ENCODE data around the gene ECHS1. TPM values are rescaled to one million over a fixed set of nuclear protein-coding genes. Genes with fewer than 3 reads are reported as not detected.
A peak's percentile ranks its signal among the peaks of the same experiment; 100 is the strongest.
"Not testable (repeated sequence)": the region's sequence is repeated elsewhere in the genome, so short reads cannot be mapped to it uniquely, and the experiment has no call there.

The ECHS1 gene
- polyA plus RNA-seq, 2 of the 4 experiments (the other 2 are of a cell fraction) = 66.7 to 133 TPM

DNA sequence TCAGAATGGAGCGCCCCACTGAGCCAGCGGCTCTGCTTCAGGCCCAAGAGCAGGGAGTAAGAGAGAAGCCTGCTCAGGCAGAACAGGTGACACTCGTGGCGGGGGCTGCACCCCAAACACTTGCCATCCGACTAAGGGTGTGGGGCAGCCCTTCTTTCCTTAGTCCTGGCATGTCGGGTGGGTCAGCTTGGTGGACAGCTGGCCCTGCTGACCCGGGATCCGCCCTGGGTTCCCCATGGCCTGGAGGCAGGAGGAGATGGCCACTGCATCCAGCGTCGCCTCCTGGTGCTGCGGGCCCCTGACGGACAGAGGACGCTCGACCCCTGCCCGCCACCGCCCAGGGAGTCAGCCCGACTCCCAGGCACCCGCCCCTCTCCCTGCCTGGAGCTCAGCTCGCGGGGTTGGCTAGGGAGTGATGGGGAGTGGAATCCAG lies 4.7 kb upstream of the ECHS1 start (continued):
- TF ChIP-seq CEBPB (IDR thresholded peaks at IDR 0.05) (no peak), KDM1A (IDR thresholded peaks at IDR 0.05; ENCODE audit: low read depth) (no peak), CHD2 (IDR thresholded peaks at IDR 0.05; ENCODE audit: low read length, partially characterized antibody) (no peak)

GRCh38 chr10:133377025-133377817 lies 4.1 kb upstream of the ECHS1 start:
- CTCF ChIA-PET = interaction anchor here (1.7 to 2.3 kb wide), 3 partner anchors 16 to 59 kb away, joined by 5 to 15 read pairs (median 6); no protein-coding TSS in a partner anchor
- H3K4me2 ChIP-seq = peak overlapping the region; percentile 93; the same call in 2 of the 3 replicates

GRCh38 chr10:133376183-133376582 lies 3.0 kb upstream of the ECHS1 start:
- H3K9me3 ChIP-seq; H3K27ac ChIP-seq; DNase-seq (ENCODE audit: low read depth in 1 of 2, low spot score in 1 of 2); ATAC-seq; POLR2A ChIA-PET; FAIRE-seq; H3K4me3 ChIP-seq; H3K4me2 ChIP-seq: not testable (repeated sequence)
- WGBS (ENCODE audit: missing lambda C conversion rate) = 79% methylated on average over 5 of the region's 5 CpGs
- CTCF ChIA-PET = interaction anchor here (1.7 to 1.8 kb wide), 2 partner anchors 17 to 58 kb away, joined by 5 to 6 read pairs; no protein-coding TSS in a partner anchor
- H3K4me1 ChIP-seq = peaks cover 17% of the 10 kb centered on the region; the same call in 2 of the 3 replicates

More at GRCh38 chr10:133377025-133377817, 4.1 kb upstream of the ECHS1 start:
- TF ChIP-seq, protein P1, sequence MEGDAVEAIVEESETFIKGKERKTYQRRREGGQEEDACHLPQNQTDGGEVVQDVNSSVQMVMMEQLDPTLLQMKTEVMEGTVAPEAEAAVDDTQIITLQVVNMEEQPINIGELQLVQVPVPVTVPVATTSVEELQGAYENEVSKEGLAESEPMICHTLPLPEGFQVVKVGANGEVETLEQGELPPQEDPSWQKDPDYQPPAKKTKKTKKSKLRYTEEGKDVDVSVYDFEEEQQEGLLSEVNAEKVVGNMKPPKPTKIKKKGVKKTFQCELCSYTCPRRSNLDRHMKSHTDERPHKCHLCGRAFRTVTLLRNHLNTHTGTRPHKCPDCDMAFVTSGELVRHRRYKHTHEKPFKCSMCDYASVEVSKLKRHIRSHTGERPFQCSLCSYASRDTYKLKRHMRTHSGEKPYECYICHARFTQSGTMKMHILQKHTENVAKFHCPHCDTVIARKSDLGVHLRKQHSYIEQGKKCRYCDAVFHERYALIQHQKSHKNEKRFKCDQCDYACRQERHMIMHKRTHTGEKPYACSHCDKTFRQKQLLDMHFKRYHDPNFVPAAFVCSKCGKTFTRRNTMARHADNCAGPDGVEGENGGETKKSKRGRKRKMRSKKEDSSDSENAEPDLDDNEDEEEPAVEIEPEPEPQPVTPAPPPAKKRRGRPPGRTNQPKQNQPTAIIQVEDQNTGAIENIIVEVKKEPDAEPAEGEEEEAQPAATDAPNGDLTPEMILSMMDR (IDR thresholded peaks at IDR 0.05) = no peak
- no peak for TF ChIP-seq NPAS2 (CRISPR knock-in tag; IDR thresholded peaks at IDR 0.05; ENCODE audit: borderline replicate concordance)
- TF ChIP-seq ZFP36 (IDR thresholded peaks at IDR 0.05; ENCODE audit: borderline replicate concordance, partially characterized antibody) = no peak
- no peak for TF ChIP-seq EHMT2 (IDR thresholded peaks at IDR 0.05; ENCODE audit: low read depth)
- TF ChIP-seq ZC3H11A (IDR thresholded peaks at IDR 0.05) = no peak
- TF ChIP-seq ZSCAN20 (CRISPR knock-in tag; IDR thresholded peaks at IDR 0.05) = no peak
- no peaks in the 10 kb centered on the region for H3K9me3 ChIP-seq
- no peak for FAIRE-seq
- H3K4me1 ChIP-seq = peaks cover 12% of the 10 kb centered on the region; the same call in 2 of the 3 replicates
- POLR2A ChIA-PET = no interaction called here
- 91% methylated on average over 30 of the region's 30 CpGs for WGBS (ENCODE audit: missing lambda C conversion rate)
- H3K27ac ChIP-seq = peak overlapping the region in 1 of 2 experiments; percentile 92; a peak in 2 of 6 replicates
- no peak for DNase-seq (ENCODE audit: low read depth in 1 of 2, low spot score in 1 of 2)
- no peak for ATAC-seq
- no peak overlapping the region for H3K4me3 ChIP-seq

DNA sequence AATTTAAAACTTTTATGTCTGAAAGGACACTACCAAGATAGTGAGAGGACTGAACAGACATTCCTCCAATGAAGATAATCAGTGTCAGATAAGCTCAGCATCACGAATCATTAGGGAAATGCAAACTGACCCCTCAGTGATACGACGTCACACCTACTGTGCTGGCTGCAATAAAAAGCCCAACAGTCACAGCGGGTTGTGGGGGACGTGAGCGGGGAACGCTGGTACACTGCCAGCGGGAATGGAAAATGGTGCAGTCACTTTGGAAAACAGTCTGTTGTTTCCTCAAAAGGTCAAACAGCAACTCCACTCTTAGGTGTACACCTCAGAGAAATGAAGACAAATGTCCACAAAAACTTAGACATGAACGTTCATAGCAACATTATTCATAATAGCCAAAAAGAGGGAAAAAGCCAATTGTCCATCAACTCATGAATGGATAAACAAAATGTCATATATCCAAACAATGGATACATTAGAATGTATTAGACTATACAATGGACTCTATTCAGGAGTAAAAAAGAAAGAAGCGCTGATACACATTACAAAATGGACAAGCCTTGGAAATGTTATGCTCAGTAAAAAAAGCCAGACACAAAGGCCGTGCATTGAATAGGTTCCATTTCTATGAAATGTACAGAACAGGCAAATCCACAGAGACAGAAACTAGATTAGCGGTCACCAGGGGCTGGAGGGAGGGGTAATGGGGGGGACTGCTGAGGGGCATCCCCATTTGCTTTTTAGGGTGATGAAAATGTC lies 2.4 kb upstream of the ECHS1 start:
- ATAC-seq (no peak), FAIRE-seq (no peak), DNase-seq (ENCODE audit: low read depth in 1 of 2, low spot score in 1 of 2) (no peak)
- Histone ChIP-seq H3K4me1 (peaks cover 17% of the 10 kb centered on the region; the same call in 2 of the 3 replicates), H3K4me2 (no peak overlapping the region), H3K27ac (no peak overlapping the region), H3K9me3 (no peaks in the 10 kb centered on the region), H3K4me3 (no peak overlapping the region)
- TF ChIP-seq RARB (CRISPR knock-in tag; IDR thresholded peaks at IDR 0.05) = no peak
- no peak for TF ChIP-seq E2F6 (IDR thresholded peaks at IDR 0.05; ENCODE audit: borderline replicate concordance, low read depth)
- no peak for TF ChIP-seq POLR2A (IDR thresholded peaks at IDR 0.05; ENCODE audit: low read length)
- TF ChIP-seq EP300 (IDR thresholded peaks at IDR 0.05) = no peak
- no peak for TF ChIP-seq RFX5 (IDR thresholded peaks at IDR 0.05)
- no peak for TF ChIP-seq HOXA7 (CRISPR knock-in tag; IDR thresholded peaks at IDR 0.05)
- 85% methylated on average over 12 of the region's 12 CpGs for WGBS (ENCODE audit: missing lambda C conversion rate)
- POLR2A ChIA-PET = no interaction called here
- CTCF ChIA-PET = interaction anchor here (0.9 to 1.8 kb wide), 3 partner anchors 17 to 57 kb away, joined by 3 to 6 read pairs (median 5); no protein-coding TSS in a partner anchor
